Natural killer cell (primary cell): ENCODE measurements around the gene NR2F2. TPM values are rescaled to one million over a fixed set of nuclear protein-coding genes. Genes with fewer than 3 reads are reported as not detected.

ENCODE experiments used
- ATAC-seq, 3 donors: fragments of 150-1000 bp in 2 of 3; fragments of 200-7000 bp in 1 of 3; cut with Tn5 transposase; 1 replicate in 1 of 3; 2 replicates in 2 of 3; pipeline ENCODE4 v1.10.0; 2021; ENCODE audit warnings: mild to moderate bottlenecking in 2 of 3, moderate library complexity in 2 of 3
- DNase-seq, 2 donors: peaks; one replicate each; pipeline versions ENCODE4 v3.0.0 to v3.0.0-alpha.2; 2013 to 2021; ENCODE audit warnings: mixed read lengths in 1 of 2
- H3K27ac ChIP-seq: one replicate; pipeline ENCODE4 v1.5.1; 2013; ENCODE audit warnings: mild to moderate bottlenecking, low read length
- H3K27me3 ChIP-seq: one replicate; pipeline ENCODE4 v1.6.1; 2013; ENCODE audit warnings: low read length; ENCODE audit not compliant: control insufficient read depth, insufficient read depth
- H3K36me3 ChIP-seq: one replicate; pipeline ENCODE4 v1.6.1; 2013; ENCODE audit warnings: low read length; ENCODE audit not compliant: control insufficient read depth, insufficient read depth
- H3K4me1 ChIP-seq: one replicate; pipeline ENCODE4 v1.6.1; 2013; ENCODE audit warnings: low read length; ENCODE audit not compliant: control insufficient read depth, insufficient read depth
- H3K4me3 ChIP-seq: one replicate; pipeline ENCODE4 v1.5.1; 2013; ENCODE audit warnings: low read length
- H3K9me3 ChIP-seq: one replicate; pipeline ENCODE4 v1.6.1; 2013; ENCODE audit warnings: low read length; ENCODE audit not compliant: control insufficient read depth, insufficient read depth
- H3K27ac Mint-ChIP-seq, 2 donors: one replicate each; pipeline ENCODE4 v1.8.0; 2022; ENCODE audit warnings: mild to moderate bottlenecking in 2 of 2, mixed read lengths in 2 of 2, moderate library complexity in 1 of 2
- H3K27me3 Mint-ChIP-seq, 2 donors: one replicate each; pipeline ENCODE4 v1.8.0; 2022; ENCODE audit warnings: low read depth in 2 of 2, mixed read lengths in 2 of 2
- H3K36me3 Mint-ChIP-seq: one replicate; pipeline ENCODE4 v1.8.0; 2022; ENCODE audit warnings: mixed read lengths
- H3K4me1 Mint-ChIP-seq, 2 donors: one replicate each; pipeline ENCODE4 v1.8.0; 2022; ENCODE audit warnings: mixed read lengths in 2 of 2
- H3K4me3 Mint-ChIP-seq: one replicate; pipeline ENCODE4 v1.8.0; 2022; ENCODE audit warnings: mild to moderate bottlenecking, moderate library complexity, mixed read lengths
- H3K9me3 Mint-ChIP-seq, 2 donors: one replicate each; pipeline ENCODE4 v1.8.0; 2022; ENCODE audit warnings: mixed read lengths in 2 of 2
- CTCF ChIP-seq: fragments of 200-600 bp; IDR thresholded peaks from one replicate; pipeline ENCODE4 v1.8.0; 2022; ENCODE audit warnings: antibody characterized with exemption
- WGBS: methylation state at CpG from one replicate; pipeline ENCODE4 v1.1.7; 2013; ENCODE audit warnings: missing lambda C conversion rate; ENCODE audit not compliant: insufficient coverage; 5-methylcytosine and 5-hydroxymethylcytosine counted together
- intact Hi-C: fragments of 100-400 bp; cut with micrococcal nuclease; formaldehyde crosslinking; loops from one replicate; pipeline ENCODE4 v1.14.2; 2022
- total RNA-seq, 4 donors: library from RNA; stranded (reverse); fragments of 120-200 nt in 1 of 4; gene quantifications; one replicate each; pipeline versions ENCODE4 v1.2.3 to v1.2.4, GENCODE V29; 2013 to 2022

The NR2F2 gene
- total RNA-seq, 3 donors from 2014 or later (not counting 1 experiment from before 2014, with no cell fraction given): not detected

- intact Hi-C loops: no loop called here
These were observed 13.7 kb downstream of the NR2F2 start for GRCh38 chr15:96344060-96344705.

DNA sequence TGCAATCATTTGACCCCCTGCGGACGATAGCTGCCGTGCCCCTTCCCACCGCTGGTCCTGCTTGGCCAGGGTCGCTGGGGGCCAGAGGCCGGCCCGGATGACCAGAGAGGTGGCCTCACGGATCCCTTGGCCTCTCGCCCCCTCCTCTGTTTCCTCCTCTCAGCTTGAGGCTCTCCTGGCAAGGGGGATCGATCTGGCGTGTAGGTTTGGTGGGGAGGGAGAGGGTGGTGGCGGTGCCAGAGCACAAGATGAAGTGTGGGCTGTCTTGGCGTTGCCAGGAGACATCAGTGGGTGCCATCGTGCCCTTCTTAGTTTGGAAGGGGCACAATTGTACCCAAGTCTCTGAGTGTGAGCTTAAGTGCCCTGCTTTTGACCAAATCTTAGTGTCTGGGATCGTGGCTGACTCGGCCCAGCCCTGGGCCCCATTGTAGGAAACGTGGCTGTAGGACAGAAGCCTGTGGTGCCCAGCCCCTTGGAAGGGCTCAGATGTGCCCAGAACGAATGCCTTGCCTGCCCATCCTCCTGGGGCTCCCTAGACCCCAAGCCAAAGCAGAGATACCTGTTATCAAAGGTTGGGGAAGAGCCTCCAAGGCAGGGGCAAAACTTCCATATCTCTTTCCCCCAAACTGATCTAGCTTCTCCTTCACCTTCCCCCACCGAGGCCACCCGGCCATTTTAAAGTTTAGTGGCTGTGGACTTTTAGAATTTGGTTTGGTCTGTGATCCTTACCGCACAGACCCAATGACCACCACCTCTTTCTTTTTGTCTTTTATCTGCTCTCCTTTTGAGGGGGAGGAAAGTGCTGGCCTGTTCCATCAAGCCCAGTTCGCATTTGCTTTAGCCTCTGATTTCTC is 14.4 kb downstream of the NR2F2 start:
- Mint-ChIP-seq H3K27ac (no peak overlapping the region), H3K9me3 (peaks cover 0 to 4% of the 10 kb centered on the region in 2 donors), H3K36me3 (peaks cover 7% of the 10 kb centered on the region), H3K4me3 (no peak overlapping the region), H3K27me3 (peaks cover 94 to 95% of the 10 kb centered on the region in 2 donors), H3K4me1 (peaks cover 7 to 9% of the 10 kb centered on the region in 2 donors)
- peaks cover 11% of the 10 kb centered on the region for H3K4me1 ChIP-seq
- TF ChIP-seq CTCF: no peak
- H3K36me3 ChIP-seq: no peaks in the 10 kb centered on the region
- 10% methylated on average over 17 of the region's 22 CpGs for WGBS
- H3K4me3 ChIP-seq: no peak overlapping the region
- ATAC-seq (no peak), DNase-seq (no peak)
- peaks cover 5% of the 10 kb centered on the region for H3K9me3 ChIP-seq
- intact Hi-C loops: loop anchor here (1.0 kb wide), 1 partner anchor 1086 kb away; no protein-coding TSS in a partner anchor
- H3K27me3 ChIP-seq: peaks cover 92% of the 10 kb centered on the region
- no peak overlapping the region for H3K27ac ChIP-seq

More at GRCh38 chr15:96344060-96344705, 13.7 kb downstream of the NR2F2 start:
- Mint-ChIP-seq H3K36me3 (peaks cover 7% of the 10 kb centered on the region), H3K4me3 (no peak overlapping the region), H3K27ac (no peak overlapping the region), H3K4me1 (peaks cover 7 to 9% of the 10 kb centered on the region in 2 donors), H3K27me3 (peaks cover 88 to 95% of the 10 kb centered on the region in 2 donors), H3K9me3 (peaks cover 0 to 4% of the 10 kb centered on the region in 2 donors)
- no peak overlapping the region for H3K27ac ChIP-seq
- H3K36me3 ChIP-seq: no peaks in the 10 kb centered on the region
- H3K27me3 ChIP-seq: peaks cover 92% of the 10 kb centered on the region
- ATAC-seq (no peak), DNase-seq (no peak)
- peaks cover 5% of the 10 kb centered on the region for H3K9me3 ChIP-seq
- H3K4me3 ChIP-seq: no peak overlapping the region
- TF ChIP-seq CTCF: no peak
- peaks cover 11% of the 10 kb centered on the region for H3K4me1 ChIP-seq
- 10% methylated on average over 29 of the region's 31 CpGs for WGBS

DNA sequence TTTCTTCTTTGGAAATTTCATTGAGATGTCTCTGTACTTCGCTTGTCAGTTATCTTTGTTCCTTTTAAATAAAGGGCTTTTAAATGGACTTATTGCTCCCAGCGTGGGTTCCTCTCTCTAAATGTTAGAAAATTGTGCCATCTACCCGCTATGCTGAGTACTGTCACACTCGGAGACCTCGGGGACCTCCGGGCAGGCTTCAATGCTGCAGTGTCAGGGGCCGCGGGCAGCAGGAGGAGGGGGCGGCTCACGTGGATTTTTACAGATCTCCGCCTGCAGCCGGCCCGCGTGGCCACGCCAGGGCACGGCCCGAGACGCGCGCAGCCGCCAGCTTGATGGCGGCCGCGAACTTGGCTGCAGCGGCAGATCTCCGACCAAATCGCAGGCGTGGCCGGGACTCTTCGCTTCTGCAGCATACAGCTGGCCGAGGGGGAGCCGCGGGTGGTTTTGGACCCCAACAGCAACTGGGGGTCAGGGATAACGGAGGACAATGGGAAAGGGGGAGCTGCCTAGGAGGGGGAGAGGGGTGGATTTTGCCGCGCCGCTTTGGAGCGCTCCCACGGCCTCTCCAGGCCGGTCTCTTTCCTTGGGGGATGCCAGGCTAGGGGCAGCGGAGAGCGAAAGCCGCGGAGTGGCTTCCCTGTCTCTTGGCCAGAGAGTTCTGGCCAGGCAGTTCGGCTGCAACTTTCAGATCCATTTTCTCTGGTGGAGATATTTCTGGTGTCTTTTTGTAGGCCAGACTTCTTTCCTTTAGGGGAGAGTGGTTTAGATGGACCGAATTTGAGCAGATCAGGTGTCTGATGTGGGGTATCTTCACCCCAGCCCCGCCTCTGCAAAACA is 15.3 kb downstream of the NR2F2 start:
- H3K9me3 Mint-ChIP-seq: peaks cover 0 to 4% of the 10 kb centered on the region in 2 donors
- Histone ChIP-seq H3K9me3 (no peaks in the 10 kb centered on the region), H3K27ac (no peak overlapping the region), H3K4me1 (peaks cover 8% of the 10 kb centered on the region), H3K36me3 (no peaks in the 10 kb centered on the region), H3K27me3 (peaks cover 90% of the 10 kb centered on the region), H3K4me3 (no peak overlapping the region)
- peaks cover 7 to 9% of the 10 kb centered on the region in 2 donors for H3K4me1 Mint-ChIP-seq
- TF ChIP-seq CTCF: peak; percentile 24
- 4% methylated on average over 47 of the region's 47 CpGs for WGBS
- H3K27me3 Mint-ChIP-seq: peaks cover 92 to 95% of the 10 kb centered on the region in 2 donors
- intact Hi-C loops: loop anchor here (1.0 kb wide), 1 partner anchor 1086 kb away; no protein-coding TSS in a partner anchor
- peaks cover 5% of the 10 kb centered on the region for H3K36me3 Mint-ChIP-seq
- H3K4me3 Mint-ChIP-seq: no peak overlapping the region
- H3K27ac Mint-ChIP-seq: no peak overlapping the region
- DNase-seq (peak in 1 of 2 donors; percentile 38), ATAC-seq (peak in 2 of 3 donors; percentile 62 to 75)
